H9 (cell line): Measurements from ENCODE around the gene PRDM1. TPM values are rescaled to one million over a fixed set of nuclear protein-coding genes. Genes with fewer than 3 reads are reported as not detected.

ENCODE experiments used
- DNase-seq: peaks from one replicate; pipeline ENCODE4 v3.0.0-alpha.2; 2017
- H2AFZ ChIP-seq: one replicate; pipeline ENCODE4 v1.6.1; 2013; ENCODE audit warnings: mild to moderate bottlenecking, low read length, control low read depth, moderate library complexity
- H2AK5ac ChIP-seq: 2 replicates; pipeline ENCODE4 v1.6.1; 2013; ENCODE audit warnings: low read length, control low read depth, mixed read lengths; ENCODE audit not compliant: insufficient read length
- H2BK120ac ChIP-seq: one replicate; pipeline ENCODE4 v1.6.1; 2013; ENCODE audit warnings: low read depth, mild to moderate bottlenecking, low read length, control low read depth, inconsistent platforms; ENCODE audit not compliant: poor library complexity, severe bottlenecking
- H2BK12ac ChIP-seq: 2 replicates; pipeline ENCODE4 v1.6.1; 2013; ENCODE audit warnings: low read length, control low read depth, mixed read lengths, low read depth; ENCODE audit not compliant: insufficient read length
- H2BK15ac ChIP-seq: 2 replicates; pipeline ENCODE4 v1.6.1; 2013; ENCODE audit warnings: low read depth, low read length, control low read depth
- H2BK20ac ChIP-seq: one replicate; pipeline ENCODE4 v1.6.1; 2013; ENCODE audit warnings: low read depth, mild to moderate bottlenecking, low read length, control low read depth, inconsistent platforms; ENCODE audit not compliant: poor library complexity, severe bottlenecking
- H2BK5ac ChIP-seq: 2 replicates; pipeline ENCODE4 v1.6.1; 2013; ENCODE audit warnings: low read length, control low read depth, mixed read lengths; ENCODE audit not compliant: insufficient read length
- H3K14ac ChIP-seq: 2 replicates; pipeline ENCODE4 v1.6.1; 2013; ENCODE audit warnings: low read length, control low read depth; ENCODE audit not compliant: insufficient read depth
- H3K18ac ChIP-seq: 2 replicates; pipeline ENCODE4 v1.6.1; 2013; ENCODE audit warnings: low read depth, mild to moderate bottlenecking, mixed read lengths, low read length, control low read depth; ENCODE audit not compliant: insufficient read length
- H3K23ac ChIP-seq: 2 replicates; pipeline ENCODE4 v1.6.1; 2013; ENCODE audit warnings: low read length, control low read depth, mixed read lengths, low read depth; ENCODE audit not compliant: insufficient read length
- H3K23me2 ChIP-seq: 2 replicates; pipeline ENCODE4 v1.6.1; 2013; ENCODE audit warnings: low read depth, mild to moderate bottlenecking, mixed read lengths, low read length, control low read depth; ENCODE audit not compliant: insufficient read length, poor library complexity, severe bottlenecking
- H3K27ac ChIP-seq: 2 replicates; pipeline ENCODE4 v1.5.1; 2013; ENCODE audit warnings: low read length, control low read depth, mixed read lengths, low read depth; ENCODE audit not compliant: insufficient read length
- H3K27me3 ChIP-seq: 2 replicates; pipeline ENCODE4 v1.6.1; 2013; ENCODE audit warnings: low read length, control low read depth, inconsistent platforms; ENCODE audit not compliant: insufficient read depth
- H3K4ac ChIP-seq: 2 replicates; pipeline ENCODE4 v1.6.1; 2013; ENCODE audit warnings: low read depth, mild to moderate bottlenecking, control low read depth, inconsistent platforms, low read length, moderate library complexity
- H3K4me1 ChIP-seq: 2 replicates; pipeline ENCODE4 v1.6.1; 2013; ENCODE audit warnings: low read length, control low read depth, inconsistent platforms; ENCODE audit not compliant: insufficient read depth
- H3K4me2 ChIP-seq: 2 replicates; pipeline ENCODE4 v1.6.1; 2013; ENCODE audit warnings: low read length, control low read depth, mixed read lengths; ENCODE audit not compliant: insufficient read length, insufficient read depth
- H3K56ac ChIP-seq: 2 replicates; pipeline ENCODE4 v1.6.1; 2013; ENCODE audit warnings: low read depth, mild to moderate bottlenecking, mixed read lengths, low read length, control low read depth; ENCODE audit not compliant: insufficient read length
- H3K79me1 ChIP-seq: 2 replicates; pipeline ENCODE4 v1.6.1; 2013; ENCODE audit warnings: low read depth, mild to moderate bottlenecking, moderate library complexity, low read length, control low read depth, inconsistent platforms; ENCODE audit not compliant: insufficient read depth, poor library complexity, severe bottlenecking
- H3K79me2 ChIP-seq: 2 replicates; pipeline ENCODE4 v1.6.1; 2013; ENCODE audit warnings: low read length, control low read depth, inconsistent platforms; ENCODE audit not compliant: insufficient read depth
- H3K9ac ChIP-seq: 2 replicates; pipeline ENCODE4 v1.6.1; 2013; ENCODE audit warnings: low read length, control low read depth, mixed read lengths; ENCODE audit not compliant: insufficient read length; ENCODE audit errors: extremely low read depth
- H3K9me3 ChIP-seq: one replicate; pipeline ENCODE4 v1.6.1; 2013; ENCODE audit warnings: low read depth, low read length, inconsistent platforms; ENCODE audit not compliant: control insufficient read depth
- H3T11ph ChIP-seq: one replicate; pipeline ENCODE4 v1.6.1; 2013; ENCODE audit warnings: mild to moderate bottlenecking, low read length, control low read depth, inconsistent platforms
- H4K20me1 ChIP-seq: one replicate; pipeline ENCODE4 v1.6.1; 2013; ENCODE audit not compliant: control insufficient read depth, insufficient read length, insufficient read depth
- H4K5ac ChIP-seq: 2 replicates; pipeline ENCODE4 v1.6.1; 2013; ENCODE audit warnings: low read depth, mild to moderate bottlenecking, mixed read lengths, low read length, control low read depth; ENCODE audit not compliant: insufficient read length
- H4K8ac ChIP-seq: replicated peaks from 2 replicates; pipeline ENCODE4 v1.6.1; 2013; ENCODE audit warnings: low read length, control low read depth, mixed read lengths, low read depth; ENCODE audit not compliant: insufficient read length
- H4K91ac ChIP-seq: 2 replicates; pipeline ENCODE4 v1.6.1; 2013; ENCODE audit warnings: low read depth, mild to moderate bottlenecking, moderate library complexity, mixed read lengths, low read length, control low read depth; ENCODE audit not compliant: insufficient read length
- H3K27ac Mint-ChIP-seq, 3 experiments: 2 replicates in 2 of 3; 3 replicates in 1 of 3; pipeline ENCODE4 v1.8.0; 2020 to 2021; ENCODE audit warnings: mixed read lengths in 3 of 3, mild to moderate bottlenecking in 1 of 3, moderate library complexity in 1 of 3
- H3K27me3 Mint-ChIP-seq: 2 replicates; pipeline ENCODE4 v1.8.0; 2021; ENCODE audit warnings: low read depth, mild to moderate bottlenecking, moderate library complexity, mixed read lengths
- H3K36me3 Mint-ChIP-seq, 3 experiments: 2 replicates in 2 of 3; 3 replicates in 1 of 3; pipeline ENCODE4 v1.8.0; 2020 to 2021; ENCODE audit warnings: low read depth in 3 of 3, mixed read lengths in 3 of 3; ENCODE audit not compliant: insufficient read depth in 1 of 3
- H3K4me1 Mint-ChIP-seq, 2 experiments: 2 replicates each; pipeline ENCODE4 v1.8.0; 2020; ENCODE audit warnings: mixed read lengths in 2 of 2
- H3K4me3 Mint-ChIP-seq, 2 experiments: 2 replicates in 1 of 2; 3 replicates in 1 of 2; pipeline ENCODE4 v1.8.0; 2020 to 2021; ENCODE audit warnings: mild to moderate bottlenecking in 2 of 2, mixed read lengths in 2 of 2, moderate library complexity in 1 of 2
- H3K9me3 Mint-ChIP-seq, 2 experiments: 2 replicates in 1 of 2; 3 replicates in 1 of 2; pipeline ENCODE4 v1.8.0; 2020; ENCODE audit warnings: mild to moderate bottlenecking in 2 of 2, mixed read lengths in 2 of 2, moderate library complexity in 1 of 2
- WGBS: extraction: QIAGEN DNeasy Blood & Tissue Kit; methylation state at CpG from one replicate; pipeline ENCODE4 v1.1.7; 2013; ENCODE audit warnings: missing lambda C conversion rate, low lambda C conversion rate, mixed read lengths; ENCODE audit not compliant: insufficient read length; ENCODE audit errors: extremely low coverage; 5-methylcytosine and 5-hydroxymethylcytosine counted together
- total RNA-seq: library from RNA; stranded (reverse); gene quantifications from 2 replicates; pipeline ENCODE4 v1.2.1, GENCODE V29; 2021
- TF ChIP-seq, protein P1 (sequence below): fragments of 200-600 bp; sonication (generic); conservative IDR thresholded peaks from 3 replicates; pipeline ENCODE4 v1.8.0; 2021; ENCODE audit warnings: antibody characterized with exemption, mild to moderate bottlenecking

The PRDM1 gene
- total RNA-seq, 1 experiment from 2014 or later, result 2.9 TPM

DNA sequence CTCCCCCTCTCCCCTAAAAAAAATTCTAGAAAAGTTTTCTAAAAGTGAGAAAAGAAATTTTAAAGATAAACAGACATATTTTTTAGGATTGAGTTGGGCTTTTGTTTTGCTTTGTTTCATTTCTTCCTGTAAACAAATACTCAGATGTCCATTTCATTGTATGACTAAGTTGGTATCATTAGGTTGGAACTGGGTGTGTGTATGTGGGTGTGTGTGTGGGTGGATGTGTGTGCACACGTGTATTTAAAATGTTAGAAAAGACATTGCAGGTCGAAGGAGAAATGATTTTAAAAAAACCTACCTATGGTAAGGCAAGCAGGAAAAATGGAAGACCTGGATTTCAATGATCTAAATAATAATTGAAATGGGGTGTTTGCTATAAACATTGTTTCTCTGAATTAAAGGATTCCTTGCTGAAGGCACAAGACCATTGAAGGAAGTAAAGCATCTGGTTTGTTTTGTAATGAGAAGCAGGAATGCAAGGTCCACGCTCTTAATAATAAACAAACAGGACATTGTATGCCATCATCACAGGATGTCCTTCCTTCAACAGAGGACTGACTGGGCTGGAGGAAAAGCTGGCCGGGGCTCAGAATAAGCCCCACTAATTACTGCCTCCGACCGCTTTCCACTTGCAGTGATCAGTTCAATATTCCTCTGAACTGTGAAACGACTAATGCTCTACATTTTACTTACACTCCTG is 996 bp upstream of the PRDM1 start:
- Histone ChIP-seq H3K56ac (no peak overlapping the region), H3K9ac (no peak overlapping the region), H3T11ph (no peak overlapping the region), H4K5ac (no peak overlapping the region), H3K27me3 (no peaks in the 10 kb centered on the region; the same call in 1 of the 2 replicates), H2BK20ac (no peak overlapping the region), H2AFZ (no peak overlapping the region), H2BK5ac (no peak overlapping the region), H3K79me2 (no peaks in the 10 kb centered on the region), H3K14ac (no peak overlapping the region), H3K79me1 (no peaks in the 10 kb centered on the region), H2AK5ac (no peak overlapping the region), H3K23me2 (peaks cover 11% of the 10 kb centered on the region), H4K20me1 (no peaks in the 10 kb centered on the region), H3K4me1 (peaks cover 3% of the 10 kb centered on the region; the same call in 1 of the 2 replicates), H2BK12ac (no peak overlapping the region), H4K91ac (no peak overlapping the region), H3K18ac (no peak overlapping the region), H3K9me3 (no peaks in the 10 kb centered on the region), H2BK15ac (no peak overlapping the region), H2BK120ac (no peak overlapping the region), H3K27ac (no peak overlapping the region), H3K23ac (no peak overlapping the region), H3K4ac (no peak overlapping the region), H4K8ac (no peak overlapping the region), H3K4me2 (peak overlapping the region; percentile 61)
- Mint-ChIP-seq H3K36me3 (no peaks in the 10 kb centered on the region), H3K27me3 (peaks cover 27% of the 10 kb centered on the region), H3K4me1 (peaks cover 47 to 51% of the 10 kb centered on the region in 2 experiments), H3K27ac (no peak overlapping the region), H3K4me3 (peak overlapping the region; percentile 71 to 85), H3K9me3 (no peaks in the 10 kb centered on the region)
- no CpG with 5 or more reads among the region's 7 CpGs for WGBS
- no peak for DNase-seq
- TF ChIP-seq, protein P1, sequence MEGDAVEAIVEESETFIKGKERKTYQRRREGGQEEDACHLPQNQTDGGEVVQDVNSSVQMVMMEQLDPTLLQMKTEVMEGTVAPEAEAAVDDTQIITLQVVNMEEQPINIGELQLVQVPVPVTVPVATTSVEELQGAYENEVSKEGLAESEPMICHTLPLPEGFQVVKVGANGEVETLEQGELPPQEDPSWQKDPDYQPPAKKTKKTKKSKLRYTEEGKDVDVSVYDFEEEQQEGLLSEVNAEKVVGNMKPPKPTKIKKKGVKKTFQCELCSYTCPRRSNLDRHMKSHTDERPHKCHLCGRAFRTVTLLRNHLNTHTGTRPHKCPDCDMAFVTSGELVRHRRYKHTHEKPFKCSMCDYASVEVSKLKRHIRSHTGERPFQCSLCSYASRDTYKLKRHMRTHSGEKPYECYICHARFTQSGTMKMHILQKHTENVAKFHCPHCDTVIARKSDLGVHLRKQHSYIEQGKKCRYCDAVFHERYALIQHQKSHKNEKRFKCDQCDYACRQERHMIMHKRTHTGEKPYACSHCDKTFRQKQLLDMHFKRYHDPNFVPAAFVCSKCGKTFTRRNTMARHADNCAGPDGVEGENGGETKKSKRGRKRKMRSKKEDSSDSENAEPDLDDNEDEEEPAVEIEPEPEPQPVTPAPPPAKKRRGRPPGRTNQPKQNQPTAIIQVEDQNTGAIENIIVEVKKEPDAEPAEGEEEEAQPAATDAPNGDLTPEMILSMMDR, result no peak; the same call in 2 of the 3 replicates
